SU-DHL-6 (cell line): Measurements from ENCODE around the gene METAP1.

ENCODE experiments used
- H2AFZ ChIP-seq: fragments of 200-600 bp; sonication (generic); 2 replicates; pipeline ENCODE4 v1.6.1; 2014; ENCODE audit warnings: low read depth, mild to moderate bottlenecking, moderate library complexity, mixed read lengths, antibody characterized with exemption, low read length; ENCODE audit not compliant: severe bottlenecking
- H3F3A ChIP-seq: fragments of 200-600 bp; shearing (Covaris generic); 2 replicates; pipeline ENCODE4 v1.6.0; 2016; ENCODE audit warnings: antibody characterized with exemption, mild to moderate bottlenecking; ENCODE audit not compliant: insufficient read depth
- H3K27ac ChIP-seq: fragments of 200-600 bp; sonication (generic); 2 replicates; pipeline ENCODE4 v1.5.1; 2016; ENCODE audit warnings: low read depth, mild to moderate bottlenecking, low read length, moderate library complexity, mixed read lengths
- H3K27me3 ChIP-seq: fragments of 200-600 bp; sonication (generic), shearing (Covaris generic); 2 replicates; pipeline ENCODE4 v1.6.0; 2014; ENCODE audit warnings: mild to moderate bottlenecking, low read length
- H3K36me3 ChIP-seq: fragments of 200-600 bp; sonication (generic); 2 replicates; pipeline ENCODE4 v1.6.1; 2014; ENCODE audit warnings: mild to moderate bottlenecking, low read length, mixed read lengths
- H3K4me2 ChIP-seq: fragments of 300-600, 200-600 bp; shearing (Covaris generic), sonication (generic); 2 replicates; pipeline ENCODE4 v1.6.0; 2014; ENCODE audit warnings: low read length, low read depth, mild to moderate bottlenecking; ENCODE audit not compliant: poor library complexity, severe bottlenecking
- H3K4me3 ChIP-seq: fragments of 200-600 bp; sonication (generic); 2 replicates; pipeline ENCODE4 v1.5.1; 2014; ENCODE audit warnings: antibody characterized with exemption, low read length, mild to moderate bottlenecking, mixed read lengths; ENCODE audit not compliant: insufficient read depth, poor library complexity, severe bottlenecking
- H3K79me2 ChIP-seq: fragments of 200-600 bp; sonication (generic); 2 replicates; pipeline ENCODE4 v1.6.1; 2014; ENCODE audit warnings: mild to moderate bottlenecking, low read length, moderate library complexity; ENCODE audit not compliant: insufficient read depth
- H3K9ac ChIP-seq: fragments of 200-600 bp; sonication (generic); 2 replicates; pipeline ENCODE4 v1.7.0; 2014; ENCODE audit warnings: mild to moderate bottlenecking, low read length
- H3K9me2 ChIP-seq: fragments of 200-600 bp; sonication (generic); replicated peaks from 2 replicates; pipeline ENCODE4 v1.6.1; 2014; ENCODE audit warnings: low read length; ENCODE audit not compliant: insufficient read depth
- H3K9me3 ChIP-seq: fragments of 200-600 bp; sonication (generic); 2 replicates; pipeline ENCODE4 v1.6.1; 2014; ENCODE audit warnings: low read length, mixed read lengths; ENCODE audit not compliant: insufficient read depth
- H4K20me1 ChIP-seq: fragments of 200-600 bp; sonication (generic); 2 replicates; pipeline ENCODE4 v1.6.1; 2014; ENCODE audit warnings: low read depth, mild to moderate bottlenecking, antibody characterized with exemption, low read length, moderate library complexity, mixed read lengths
- CTCF ChIP-seq: fragments of 200-600 bp; sonication (generic); IDR thresholded peaks from one replicate; pipeline ENCODE4 v1.5.1; 2017; ENCODE audit warnings: antibody characterized with exemption, mild to moderate bottlenecking, low read length, moderate library complexity; ENCODE audit not compliant: insufficient read depth, poor library complexity, severe bottlenecking
- EZH2phosphoT487 ChIP-seq: fragments of 200-600 bp; sonication (generic), shearing (Covaris generic); conservative IDR thresholded peaks from 2 replicates; pipeline ENCODE4 v1.6.1; 2018; ENCODE audit warnings: mild to moderate bottlenecking, antibody characterized with exemption, low read length, moderate library complexity, mixed read lengths

METAP1 gene

GRCh38 chr4:98951710-98952109 lies 43.8 kb upstream of the METAP1 start:
- TF ChIP-seq EZH2phosphoT487: no peak
- TF ChIP-seq CTCF: no peak
- no peaks in the 10 kb centered on the region for H3K36me3 ChIP-seq
- H3K9ac ChIP-seq: no peak overlapping the region
- H3K79me2 ChIP-seq: no peaks in the 10 kb centered on the region
- no peaks in the 10 kb centered on the region for H3K9me2 ChIP-seq
- H3K4me2 ChIP-seq: no peak overlapping the region
- H2AFZ ChIP-seq: no peak overlapping the region
- H3K27ac ChIP-seq: no peak overlapping the region
- no peaks in the 10 kb centered on the region for H4K20me1 ChIP-seq
- no peaks in the 10 kb centered on the region for H3K9me3 ChIP-seq
- no peaks in the 10 kb centered on the region for H3F3A ChIP-seq
- H3K27me3 ChIP-seq: no peaks in the 10 kb centered on the region
- no peak overlapping the region for H3K4me3 ChIP-seq

GRCh38 chr4:98955229-98955628 lies 40.3 kb upstream of the METAP1 start:
- H3K9ac ChIP-seq: no peak overlapping the region
- no peaks in the 10 kb centered on the region for H3K36me3 ChIP-seq
- no peak overlapping the region for H2AFZ ChIP-seq
- no peak overlapping the region for H3K4me3 ChIP-seq
- H3K9me3 ChIP-seq: no peaks in the 10 kb centered on the region
- no peak overlapping the region for H3K4me2 ChIP-seq
- TF ChIP-seq EZH2phosphoT487: no peak
- no peak for TF ChIP-seq CTCF
- no peaks in the 10 kb centered on the region for H4K20me1 ChIP-seq
- H3K27me3 ChIP-seq: no peaks in the 10 kb centered on the region
- H3K9me2 ChIP-seq: no peaks in the 10 kb centered on the region
- H3F3A ChIP-seq: no peaks in the 10 kb centered on the region
- H3K27ac ChIP-seq: no peak overlapping the region
- H3K79me2 ChIP-seq: no peaks in the 10 kb centered on the region

- Histone ChIP-seq H3K9ac (no peak overlapping the region), H3K36me3 (no peaks in the 10 kb centered on the region), H3K27me3 (no peaks in the 10 kb centered on the region), H3K9me3 (no peaks in the 10 kb centered on the region), H3K27ac (no peak overlapping the region), H2AFZ (no peak overlapping the region), H4K20me1 (no peaks in the 10 kb centered on the region), H3K4me3 (no peak overlapping the region), H3K9me2 (no peaks in the 10 kb centered on the region), H3F3A (no peaks in the 10 kb centered on the region), H3K79me2 (no peaks in the 10 kb centered on the region), H3K4me2 (no peak overlapping the region)
- TF ChIP-seq CTCF (no peak), EZH2phosphoT487 (no peak)
These were observed 37.5 kb upstream of the METAP1 start for GRCh38 chr4:98958065-98958464.

- no peaks in the 10 kb centered on the region for H3K9me2 ChIP-seq
- no peaks in the 10 kb centered on the region for H3K36me3 ChIP-seq
- H3K27ac ChIP-seq: no peak overlapping the region
- H3F3A ChIP-seq: no peaks in the 10 kb centered on the region
- H3K79me2 ChIP-seq: no peaks in the 10 kb centered on the region
- H2AFZ ChIP-seq: no peak overlapping the region
- H3K9ac ChIP-seq: no peak overlapping the region
- no peaks in the 10 kb centered on the region for H3K27me3 ChIP-seq
- no peak for TF ChIP-seq EZH2phosphoT487
- no peak for TF ChIP-seq CTCF
- no peak overlapping the region for H3K4me3 ChIP-seq
- no peaks in the 10 kb centered on the region for H3K9me3 ChIP-seq
- no peak overlapping the region for H3K4me2 ChIP-seq
- no peaks in the 10 kb centered on the region for H4K20me1 ChIP-seq
These were observed 36.1 kb upstream of the METAP1 start for GRCh38 chr4:98959411-98959810.
